Activated CD8-positive, alpha-beta T cell treated with anti-CD3 and anti-CD28 coated beads for 36 hours (primary cell): Measurements from ENCODE around the gene PTPN20. TPM values are rescaled to one million over a fixed set of nuclear protein-coding genes. Genes with fewer than 3 reads are reported as not detected.

ENCODE experiments used
- ATAC-seq: fragments of 200-7000 bp; cut with Tn5 transposase; one replicate; pipeline ENCODE4 v1.10.0; 2021; ENCODE audit warnings: mild to moderate bottlenecking, moderate library complexity
- CTCF ChIA-PET: fragments of 350-600 bp; sonication (Branson Sonifier 250); formaldehyde crosslinking; loops from one replicate; lab custom pipeline; 2021; ENCODE audit warnings: antibody characterized with exemption; lab: Charles Lee
- POLR2A ChIA-PET: fragments of 350-600 bp; sonication (Branson Sonifier 250); formaldehyde crosslinking; loops from one replicate; lab custom pipeline; 2021; ENCODE audit warnings: antibody characterized with exemption; lab: Charles Lee
- DNase-seq: peaks from one replicate; pipeline ENCODE4 v3.0.0-alpha.2; 2020
- H3K27ac Mint-ChIP-seq: one replicate; pipeline ENCODE4 v1.8.0; 2021; ENCODE audit warnings: mild to moderate bottlenecking, mixed read lengths
- H3K27me3 Mint-ChIP-seq: one replicate; pipeline ENCODE4 v1.8.0; 2021; ENCODE audit warnings: mixed read lengths
- H3K36me3 Mint-ChIP-seq: one replicate; pipeline ENCODE4 v1.8.0; 2021; ENCODE audit warnings: low read depth, mixed read lengths
- H3K4me1 Mint-ChIP-seq: one replicate; pipeline ENCODE4 v1.8.0; 2021; ENCODE audit warnings: low read depth, mixed read lengths
- H3K4me3 Mint-ChIP-seq: one replicate; pipeline ENCODE4 v1.8.0; 2021; ENCODE audit warnings: mild to moderate bottlenecking, moderate library complexity, mixed read lengths
- H3K9me3 Mint-ChIP-seq: one replicate; pipeline ENCODE4 v1.8.0; 2021; ENCODE audit warnings: mixed read lengths
- CTCF ChIP-seq: fragments of 200-600 bp; IDR thresholded peaks from one replicate; pipeline ENCODE4 v1.8.0; 2022; ENCODE audit warnings: antibody characterized with exemption, mild to moderate bottlenecking
- intact Hi-C: fragments of 100-400 bp; cut with micrococcal nuclease; formaldehyde crosslinking; loops from one replicate; pipeline ENCODE4 v1.10.0; 2022
- total RNA-seq, 2 experiments: library from RNA; stranded (reverse); gene quantifications; one replicate each; pipeline ENCODE4 v1.2.3, GENCODE V29; 2021

Gene PTPN20
- total RNA-seq, 2 experiments from 2014 or later = 0.11 to 0.47 TPM

DNA sequence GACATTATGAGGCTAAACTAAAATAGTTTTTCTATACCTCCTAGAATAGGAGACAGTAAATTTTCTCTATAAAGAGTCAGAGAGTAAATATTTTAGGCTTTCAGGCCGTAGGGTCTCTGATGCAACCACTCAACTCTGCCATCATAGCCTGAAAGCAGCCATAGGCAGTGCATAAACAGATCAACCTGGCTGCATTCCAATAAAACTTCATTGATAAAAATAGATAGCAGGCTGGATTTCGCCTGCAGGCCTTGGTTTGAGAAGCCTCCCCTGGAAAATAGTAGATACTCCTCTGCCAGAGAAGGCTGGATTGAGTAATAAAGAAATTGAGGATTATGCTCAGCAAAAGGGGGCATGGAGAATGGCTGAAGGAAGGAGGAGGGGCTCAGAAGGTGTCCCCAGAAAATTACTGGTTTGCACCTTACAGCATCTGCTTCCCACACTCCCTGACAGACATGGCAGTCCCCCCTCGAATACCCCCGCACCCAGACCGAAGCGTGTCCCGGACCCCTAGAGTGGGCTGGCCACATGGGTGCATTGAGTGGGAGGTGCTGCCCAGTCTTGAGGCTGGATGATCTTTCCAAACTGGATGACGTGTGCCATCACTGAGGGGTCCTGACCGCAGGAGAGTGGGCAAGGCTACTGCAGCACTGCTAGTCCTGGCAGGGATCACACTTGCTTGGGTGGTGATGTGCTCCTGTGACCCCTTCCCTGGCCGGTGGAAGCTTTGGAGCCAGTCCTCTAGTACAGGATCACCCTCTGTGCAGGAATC, 126.6 kb downstream of the PTPN20 start:
- POLR2A ChIA-PET = no interaction called here
- TF ChIP-seq CTCF = no peak
- no peak overlapping the region for H3K27ac Mint-ChIP-seq
- CTCF ChIA-PET = interaction anchor here (1.1 to 2.2 kb wide), 4 partner anchors 10 to 13 kb away, joined by 5 to 16 read pairs (median 8); no protein-coding TSS in a partner anchor
- intact Hi-C loops = no loop called here
- H3K36me3 Mint-ChIP-seq = no peaks in the 10 kb centered on the region
- H3K27me3 Mint-ChIP-seq = no peaks in the 10 kb centered on the region
- H3K4me1 Mint-ChIP-seq = no peaks in the 10 kb centered on the region
- no peak for DNase-seq
- ATAC-seq = no peak
- no peaks in the 10 kb centered on the region for H3K9me3 Mint-ChIP-seq
- no peak overlapping the region for H3K4me3 Mint-ChIP-seq

DNA sequence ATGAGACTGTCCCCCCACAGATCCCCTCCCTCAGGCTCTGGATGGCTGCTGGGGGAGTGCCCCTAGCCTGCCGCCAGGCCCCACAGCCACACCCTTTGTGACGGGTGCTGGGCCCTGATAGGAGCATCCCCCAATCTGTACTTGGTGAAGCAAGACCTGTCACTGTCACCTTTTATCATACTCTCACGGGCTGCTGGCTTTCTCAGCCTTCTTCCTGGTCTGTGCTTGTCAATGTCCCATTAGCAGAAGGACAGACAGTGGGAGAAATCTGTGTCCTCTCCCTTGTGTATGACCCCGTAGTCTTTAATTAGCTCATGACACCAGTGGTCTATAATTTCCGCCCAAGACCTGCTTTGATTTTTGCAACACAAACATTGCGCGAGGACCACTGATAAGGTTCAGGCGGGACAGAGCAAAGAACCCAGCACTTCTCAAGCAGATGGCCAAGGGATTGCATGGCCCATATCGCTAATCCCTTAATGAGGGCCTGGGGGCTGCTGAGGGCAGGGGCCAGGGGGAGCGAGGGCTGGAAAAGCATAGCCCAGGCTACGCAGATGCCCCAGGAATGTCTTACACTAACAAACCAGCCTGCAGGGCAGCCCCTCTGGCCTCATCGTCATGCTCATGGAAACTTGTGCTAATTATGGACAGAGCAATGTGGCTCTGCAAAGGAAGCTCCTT, 127.8 kb downstream of the PTPN20 start:
- intact Hi-C loops = no loop called here
- TF ChIP-seq CTCF = no peak
- no peaks in the 10 kb centered on the region for H3K4me1 Mint-ChIP-seq
- ChIA-PET CTCF (interaction anchor here (1.1 to 2.3 kb wide), 4 partner anchors 9 to 273 kb away, joined by 5 to 16 read pairs (median 7); no protein-coding TSS in a partner anchor), POLR2A (no interaction called here)
- H3K27me3 Mint-ChIP-seq = no peaks in the 10 kb centered on the region
- no peak overlapping the region for H3K27ac Mint-ChIP-seq
- DNase-seq (no peak), ATAC-seq (no peak)
- no peaks in the 10 kb centered on the region for H3K36me3 Mint-ChIP-seq
- no peaks in the 10 kb centered on the region for H3K9me3 Mint-ChIP-seq
- H3K4me3 Mint-ChIP-seq = no peak overlapping the region

GRCh38 chr10:47039562-47039913, 128.3 kb downstream of the PTPN20 start:
- Mint-ChIP-seq H3K27ac (no peak overlapping the region), H3K9me3 (no peaks in the 10 kb centered on the region), H3K4me3 (no peak overlapping the region), H3K4me1 (no peaks in the 10 kb centered on the region), H3K27me3 (no peaks in the 10 kb centered on the region), H3K36me3 (no peaks in the 10 kb centered on the region)
- intact Hi-C loops = no loop called here
- CTCF ChIA-PET = interaction anchor here (2.1 to 2.3 kb wide), 3 partner anchors 8 to 272 kb away, joined by 7 to 16 read pairs (median 7); no protein-coding TSS in a partner anchor
- POLR2A ChIA-PET = no interaction called here
- TF ChIP-seq CTCF = no peak
- no peak for ATAC-seq
- no peak for DNase-seq

DNA sequence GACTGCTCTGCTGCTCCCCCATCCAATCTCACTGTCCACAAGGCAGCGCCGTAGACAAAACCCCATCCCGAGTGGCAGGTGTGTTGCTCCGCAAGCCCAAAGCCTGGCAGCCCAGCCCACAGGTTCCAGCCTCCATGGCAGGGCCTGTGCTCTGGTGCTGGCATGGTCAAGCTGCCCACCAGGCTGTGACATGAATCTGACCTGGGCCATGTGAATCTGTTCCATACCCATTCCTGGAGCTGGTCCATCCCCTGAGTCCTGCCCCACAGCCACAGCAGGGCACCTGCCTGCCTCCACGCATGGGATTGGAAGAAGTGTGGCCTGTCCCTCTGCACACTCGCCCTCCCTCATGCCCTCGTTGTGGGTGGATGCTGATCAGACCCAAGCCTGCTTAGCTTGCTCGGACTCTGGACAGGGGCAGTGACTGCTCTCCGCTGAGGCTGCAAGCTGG, 128.8 kb downstream of the PTPN20 start:
- POLR2A ChIA-PET = no interaction called here
- Mint-ChIP-seq H3K4me1 (no peaks in the 10 kb centered on the region), H3K27me3 (no peaks in the 10 kb centered on the region), H3K36me3 (no peaks in the 10 kb centered on the region), H3K27ac (no peak overlapping the region), H3K4me3 (no peak overlapping the region), H3K9me3 (no peaks in the 10 kb centered on the region)
- CTCF ChIA-PET = interaction anchor here (2.1 to 2.3 kb wide), 3 partner anchors 8 to 272 kb away, joined by 7 to 16 read pairs (median 7); no protein-coding TSS in a partner anchor
- ATAC-seq (no peak), DNase-seq (no peak)
- TF ChIP-seq CTCF = no peak
- intact Hi-C loops = no loop called here

DNA sequence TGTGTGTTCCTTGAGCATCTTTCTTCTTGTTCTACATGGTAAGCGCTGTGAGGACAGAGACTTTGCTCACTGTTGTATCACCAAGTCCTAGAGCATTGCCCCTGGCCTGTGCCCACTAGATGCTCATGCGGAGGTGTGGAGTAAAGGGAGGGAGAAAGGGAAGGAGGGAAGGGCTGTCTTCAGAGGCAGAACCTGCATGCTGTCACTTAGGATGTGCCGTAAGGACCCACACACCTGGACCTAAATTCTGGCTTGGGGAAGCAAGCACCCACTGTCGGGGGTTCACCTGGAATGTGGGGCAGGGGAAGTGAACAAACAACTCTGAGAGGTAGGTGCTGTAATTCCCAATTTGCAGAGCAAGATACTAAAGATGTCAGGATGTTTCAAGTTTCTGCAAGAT, 129.5 kb downstream of the PTPN20 start:
- H3K27ac Mint-ChIP-seq = no peak overlapping the region
- no peak overlapping the region for H3K4me3 Mint-ChIP-seq
- H3K4me1 Mint-ChIP-seq = no peaks in the 10 kb centered on the region
- intact Hi-C loops = no loop called here
- ChIA-PET POLR2A (no interaction called here), CTCF (interaction anchor here (1.3 to 2.3 kb wide), 3 partner anchors 16 to 289 kb away, joined by 3 to 7 read pairs (median 7); no protein-coding TSS in a partner anchor)
- no peaks in the 10 kb centered on the region for H3K36me3 Mint-ChIP-seq
- no peaks in the 10 kb centered on the region for H3K9me3 Mint-ChIP-seq
- no peak for ATAC-seq
- no peak for TF ChIP-seq CTCF
- no peak for DNase-seq
- no peaks in the 10 kb centered on the region for H3K27me3 Mint-ChIP-seq
